GM18858 (cell line): ENCODE data around the gene PPP1R12B.
"Not testable (repeated sequence)": the region's sequence is repeated elsewhere in the genome, so short reads cannot be mapped to it uniquely, and the experiment has no call there.

Experiments
- ATAC-seq: cut with Tn5 transposase; IDR thresholded peaks from one replicate; pipeline ENCODE4 v1.9.1; 2021; ENCODE audit not compliant: unreplicated experiment

Gene PPP1R12B

GRCh38 chr1:202553078-202553477, 204.6 kb downstream of the PPP1R12B start:
- ATAC-seq = not testable (repeated sequence)

- ATAC-seq = peak; percentile 46
These were observed 205.1 kb downstream of the PPP1R12B start for GRCh38 chr1:202553560-202554038.

- ATAC-seq = not testable (repeated sequence)
These were observed 206.1 kb downstream of the PPP1R12B start for GRCh38 chr1:202554619-202555018.

- ATAC-seq = not testable (repeated sequence)
These were observed 207.5 kb downstream of the PPP1R12B start for GRCh38 chr1:202556037-202556436.

GRCh38 chr1:202557662-202558061, 209.2 kb downstream of the PPP1R12B start:
- ATAC-seq = not testable (repeated sequence)

GRCh38 chr1:202561240-202561639, 212.7 kb downstream of the PPP1R12B start:
- no peak for ATAC-seq

- no peak for ATAC-seq
These were observed 213.4 kb downstream of the PPP1R12B start for GRCh38 chr1:202561726-202562443.

- ATAC-seq = no peak
These were observed 214.1 kb downstream of the PPP1R12B start for GRCh38 chr1:202562444-202563060.

GRCh38 chr1:202563818-202564217, 215.3 kb downstream of the PPP1R12B start:
- no peak for ATAC-seq

GRCh38 chr1:202564958-202565495, 216.5 kb downstream of the PPP1R12B start:
- no peak for ATAC-seq

- ATAC-seq = peak; percentile 73
These were observed 217.5 kb downstream of the PPP1R12B start for GRCh38 chr1:202565890-202566602.

- ATAC-seq = no peak
These were observed 219.2 kb downstream of the PPP1R12B start for GRCh38 chr1:202567738-202568137.

GRCh38 chr1:202568410-202568809, 219.9 kb downstream of the PPP1R12B start:
- ATAC-seq = no peak

GRCh38 chr1:202568826-202569225, 220.3 kb downstream of the PPP1R12B start:
- no peak for ATAC-seq

- no peak for ATAC-seq
These were observed 221.2 kb downstream of the PPP1R12B start for GRCh38 chr1:202569393-202570322.

GRCh38 chr1:202571719-202572339, 223.3 kb downstream of the PPP1R12B start:
- no peak for ATAC-seq

- no peak for ATAC-seq
These were observed 224.4 kb downstream of the PPP1R12B start for GRCh38 chr1:202572867-202573266.

GRCh38 chr1:202575918-202576653, 227.6 kb downstream of the PPP1R12B start:
- ATAC-seq = no peak

GRCh38 chr1:202576816-202577215, 228.3 kb downstream of the PPP1R12B start:
- no peak for ATAC-seq
